Measurements from ENCODE around the gene TMPRSS2. TPM values are rescaled to one million over a fixed set of nuclear protein-coding genes. Genes with fewer than 3 reads are reported as not detected.

Gene TMPRSS2
- total RNA-seq, 2 experiments from 2014 or later = not detected

DNA sequence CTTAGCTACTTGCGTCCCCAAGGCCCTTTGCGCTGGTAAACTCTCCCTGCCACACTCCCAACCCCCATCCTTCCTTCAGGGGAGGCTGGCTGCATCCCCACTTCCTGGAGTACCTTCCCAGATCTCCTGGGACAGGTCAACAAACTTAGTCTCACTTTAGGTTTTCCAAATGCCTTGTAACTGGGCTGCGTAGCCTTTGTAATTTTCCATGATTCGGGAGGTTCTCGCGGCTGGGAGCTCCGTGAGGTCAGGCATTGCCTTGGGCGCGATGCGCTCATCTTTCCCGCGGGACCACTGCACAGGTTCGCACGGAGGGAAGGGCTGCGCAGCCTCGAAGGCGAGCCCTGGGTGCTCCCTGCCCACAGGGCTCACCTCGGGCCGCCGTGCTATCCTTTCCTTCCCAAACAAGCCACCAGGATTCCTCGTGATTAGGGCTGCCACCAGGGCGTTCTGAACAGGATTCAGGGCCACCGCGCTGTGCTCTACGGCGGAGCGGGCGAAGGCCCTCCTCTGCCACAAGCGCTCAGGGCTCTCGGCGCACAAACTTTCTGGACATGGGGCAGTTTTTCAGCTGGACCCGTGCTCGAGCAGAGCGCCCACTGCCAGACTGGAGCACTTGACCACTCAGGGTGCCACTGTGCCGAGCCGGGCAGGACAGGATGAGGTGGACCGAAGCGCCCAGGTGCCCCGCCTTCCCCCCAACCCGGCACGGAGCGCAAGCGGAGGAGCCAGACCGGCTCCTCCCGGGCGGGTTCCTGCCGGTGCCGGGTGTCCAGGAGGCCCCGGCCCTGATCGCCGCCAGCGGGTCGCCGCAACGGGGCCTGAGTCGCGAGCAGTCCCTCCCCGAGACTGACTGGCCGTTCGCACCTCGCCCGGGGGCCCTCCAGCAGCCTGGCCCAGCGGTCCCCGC, 1.1 kb downstream of the TMPRSS2 start:
- Mint-ChIP-seq H3K27ac (no peak overlapping the region), H3K9me3 (no peaks in the 10 kb centered on the region), H3K27me3 (peaks cover 41% of the 10 kb centered on the region), H3K4me3 (no peak overlapping the region), H3K4me1 (ENCODE audit: low read depth) (peaks cover 3% of the 10 kb centered on the region), H3K36me3 (no peaks in the 10 kb centered on the region)
- intact Hi-C loops (cut with micrococcal nuclease) = no loop called here
- CTCF ChIA-PET = no interaction called here
- POLR2A ChIA-PET = no interaction called here
- DNase-seq = no peak

DNA sequence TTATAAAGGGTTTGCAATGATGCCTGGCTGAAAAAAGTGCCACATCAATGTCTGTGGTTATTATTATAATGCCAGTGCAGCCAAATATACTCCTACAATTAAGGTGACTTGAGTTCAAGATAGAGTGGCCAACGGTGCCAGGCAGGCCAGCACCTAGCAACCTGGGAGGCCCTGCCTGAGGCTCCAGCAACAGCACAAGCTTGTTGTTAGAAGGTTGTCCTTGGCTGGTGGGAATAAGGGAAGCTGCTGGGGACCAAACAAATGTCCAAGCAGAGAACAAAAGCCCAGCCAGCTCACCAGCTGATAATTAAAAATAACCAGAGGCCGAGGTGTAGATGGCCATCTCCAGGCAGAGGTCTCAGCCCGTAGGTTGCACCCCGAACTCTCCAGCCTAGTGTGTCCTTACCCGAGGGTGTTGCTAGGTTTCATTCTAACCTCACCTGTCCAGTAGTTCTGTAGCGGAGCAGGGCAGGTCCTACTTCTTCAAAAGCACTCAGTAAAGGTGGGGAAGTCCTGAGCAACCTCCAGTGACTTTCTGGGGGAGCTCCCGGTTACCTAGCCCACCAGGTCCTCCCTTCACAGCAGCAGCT, 1.9 kb downstream of the TMPRSS2 start:
- POLR2A ChIA-PET = no interaction called here
- H3K27ac Mint-ChIP-seq = no peak overlapping the region
- CTCF ChIA-PET = no interaction called here
- H3K4me3 Mint-ChIP-seq = no peak overlapping the region
- no peak for DNase-seq
- peaks cover 3% of the 10 kb centered on the region for H3K4me1 Mint-ChIP-seq (ENCODE audit: low read depth)
- peaks cover 43% of the 10 kb centered on the region for H3K27me3 Mint-ChIP-seq
- H3K36me3 Mint-ChIP-seq = no peaks in the 10 kb centered on the region
- no peaks in the 10 kb centered on the region for H3K9me3 Mint-ChIP-seq
- intact Hi-C loops (cut with micrococcal nuclease) = no loop called here

DNA sequence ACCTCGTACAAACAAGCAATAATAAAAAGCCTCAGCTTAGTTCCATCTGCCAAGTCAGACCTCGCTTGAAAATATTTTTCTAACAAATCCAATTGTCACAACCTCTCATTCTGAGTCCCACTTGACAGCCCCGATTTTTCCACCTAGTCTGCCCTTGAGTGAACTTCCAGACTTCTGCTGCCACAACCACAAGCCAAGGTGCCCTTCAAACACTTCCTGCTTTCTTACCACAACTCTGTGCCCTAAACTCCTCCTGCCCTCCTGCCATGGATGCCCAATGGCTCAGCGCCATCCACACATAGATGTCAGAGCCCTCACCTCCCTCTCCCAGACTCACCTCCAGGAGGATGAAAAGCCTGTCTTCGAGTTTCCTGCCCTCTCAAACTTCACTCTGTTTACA, 3.9 kb downstream of the TMPRSS2 start:
- peaks cover 40% of the 10 kb centered on the region for H3K27me3 Mint-ChIP-seq
- H3K4me1 Mint-ChIP-seq (ENCODE audit: low read depth) = peaks cover 2% of the 10 kb centered on the region
- intact Hi-C loops (cut with micrococcal nuclease) = no loop called here
- H3K4me3 Mint-ChIP-seq = no peak overlapping the region
- no peak overlapping the region for H3K27ac Mint-ChIP-seq
- no peak for DNase-seq
- H3K9me3 Mint-ChIP-seq = no peaks in the 10 kb centered on the region
- ChIA-PET CTCF (no interaction called here), POLR2A (no interaction called here)
- no peaks in the 10 kb centered on the region for H3K36me3 Mint-ChIP-seq

DNA sequence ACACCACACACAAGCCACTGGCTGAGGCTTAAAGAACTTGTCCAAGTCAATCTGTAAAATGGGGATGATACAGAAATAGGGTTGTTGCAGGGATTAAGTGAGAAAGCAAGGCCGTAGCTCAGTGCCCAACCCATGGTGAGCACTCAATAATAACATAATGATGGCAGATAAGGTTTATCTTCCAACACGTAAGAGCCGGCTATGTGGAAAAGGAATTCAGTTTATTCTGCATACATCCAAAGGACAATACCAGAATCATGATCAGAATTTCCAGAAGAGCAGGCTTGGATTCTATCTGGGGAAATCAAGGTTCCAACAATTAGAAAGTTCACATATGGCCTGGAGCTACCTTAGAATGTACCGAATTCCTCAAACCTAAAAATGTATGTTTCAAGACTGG, 4.6 kb downstream of the TMPRSS2 start:
- Mint-ChIP-seq H3K9me3 (no peaks in the 10 kb centered on the region), H3K36me3 (no peaks in the 10 kb centered on the region), H3K27me3 (peaks cover 37% of the 10 kb centered on the region), H3K4me3 (no peak overlapping the region), H3K4me1 (ENCODE audit: low read depth) (no peaks in the 10 kb centered on the region), H3K27ac (no peak overlapping the region)
- intact Hi-C loops (cut with micrococcal nuclease) = no loop called here
- POLR2A ChIA-PET = no interaction called here
- CTCF ChIA-PET = no interaction called here
- no peak for DNase-seq

DNA sequence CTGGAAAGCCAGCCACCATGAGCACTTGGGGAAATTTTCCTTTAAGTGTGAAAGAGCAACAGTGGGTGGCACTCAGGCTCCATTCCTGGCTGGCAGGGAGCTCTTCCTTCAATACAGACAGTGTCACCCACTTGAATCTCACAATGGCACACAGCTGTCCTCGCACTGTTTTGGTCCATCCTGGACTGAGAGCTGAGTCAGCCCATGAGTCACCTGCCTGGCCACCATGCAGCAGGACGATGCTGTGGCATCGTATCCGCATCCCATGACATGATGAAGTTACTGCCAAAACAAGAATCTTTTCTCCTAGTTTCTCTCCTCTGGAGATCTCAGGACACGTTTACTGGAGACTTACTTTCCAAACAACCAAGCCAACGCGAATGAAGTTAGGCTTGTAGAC, 6.0 kb downstream of the TMPRSS2 start:
- Mint-ChIP-seq H3K4me1 (ENCODE audit: low read depth) (no peaks in the 10 kb centered on the region), H3K36me3 (no peaks in the 10 kb centered on the region), H3K27ac (no peak overlapping the region), H3K9me3 (no peaks in the 10 kb centered on the region), H3K4me3 (no peak overlapping the region), H3K27me3 (peaks cover 36% of the 10 kb centered on the region)
- DNase-seq = no peak
- POLR2A ChIA-PET = no interaction called here
- intact Hi-C loops (cut with micrococcal nuclease) = no loop called here
- CTCF ChIA-PET = no interaction called here

DNA sequence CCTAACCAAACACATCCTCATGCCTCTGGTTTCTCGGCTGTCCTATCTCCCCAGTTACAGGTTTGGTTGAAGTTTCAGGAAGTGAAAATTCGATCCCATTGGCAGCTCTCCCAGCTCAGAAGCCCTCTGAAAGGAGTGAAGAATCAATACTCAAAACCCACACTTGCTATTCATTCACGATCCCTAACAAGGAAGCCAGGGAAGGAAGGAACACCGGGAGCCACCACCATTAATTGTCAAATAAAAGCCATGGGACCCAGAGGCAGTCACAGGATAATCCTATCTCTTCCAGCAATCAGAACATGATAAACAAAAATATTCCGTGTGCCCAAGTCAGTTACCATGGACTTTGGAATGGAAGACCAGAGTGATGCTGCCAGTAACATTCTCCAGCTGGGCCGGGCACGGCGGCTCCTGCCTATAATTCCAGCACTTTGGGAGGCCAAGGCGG, 7.0 kb downstream of the TMPRSS2 start:
- H3K4me3 Mint-ChIP-seq = no peak overlapping the region
- POLR2A ChIA-PET = no interaction called here
- H3K36me3 Mint-ChIP-seq = no peaks in the 10 kb centered on the region
- intact Hi-C loops (cut with micrococcal nuclease) = no loop called here
- H3K27ac Mint-ChIP-seq = no peak overlapping the region
- CTCF ChIA-PET = no interaction called here
- H3K9me3 Mint-ChIP-seq = no peaks in the 10 kb centered on the region
- peaks cover 27% of the 10 kb centered on the region for H3K27me3 Mint-ChIP-seq
- no peaks in the 10 kb centered on the region for H3K4me1 Mint-ChIP-seq (ENCODE audit: low read depth)
- DNase-seq = no peak

DNA sequence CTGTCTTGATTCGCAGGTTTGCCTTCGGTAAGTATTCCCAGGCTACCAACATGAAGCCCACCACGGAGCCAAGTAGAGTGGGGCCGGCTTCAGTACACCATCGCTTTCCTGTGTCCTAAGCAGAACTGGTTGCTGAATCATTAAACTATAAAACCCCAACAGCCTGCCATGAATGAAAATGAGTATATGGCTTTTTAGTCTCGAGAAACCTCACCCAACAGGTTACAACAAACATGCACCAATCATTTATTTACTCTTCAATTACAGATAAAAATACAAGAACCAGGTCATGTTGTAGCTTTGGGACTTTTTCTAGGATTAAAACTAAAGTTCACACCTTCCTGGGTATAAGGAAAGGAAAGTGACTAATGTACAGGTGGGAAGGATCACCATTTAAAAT, 7.6 kb downstream of the TMPRSS2 start:
- Mint-ChIP-seq H3K4me1 (ENCODE audit: low read depth) (no peaks in the 10 kb centered on the region), H3K4me3 (no peak overlapping the region), H3K27me3 (peaks cover 23% of the 10 kb centered on the region), H3K36me3 (no peaks in the 10 kb centered on the region), H3K27ac (no peak overlapping the region), H3K9me3 (no peaks in the 10 kb centered on the region)
- ChIA-PET CTCF (no interaction called here), POLR2A (no interaction called here)
- intact Hi-C loops (cut with micrococcal nuclease) = no loop called here
- no peak for DNase-seq

DNA sequence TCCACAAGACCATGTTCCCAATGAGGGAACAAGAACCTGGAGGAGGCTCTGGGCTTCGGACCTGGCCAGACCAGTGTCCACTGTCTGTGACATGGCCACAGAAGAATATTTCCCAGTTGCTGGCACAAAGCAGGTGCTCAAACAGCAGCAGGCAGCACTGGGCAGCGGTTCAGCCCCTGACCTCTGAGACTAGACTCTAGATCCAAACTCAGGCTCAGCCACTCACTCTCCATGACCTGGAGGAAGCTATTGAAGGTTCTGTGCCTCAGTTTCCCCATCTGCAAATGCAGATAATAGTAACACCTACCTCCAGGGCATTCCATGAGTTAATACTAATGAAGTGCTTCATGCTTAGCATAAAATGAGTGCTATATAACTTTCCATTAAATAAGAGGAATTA, 8.0 kb downstream of the TMPRSS2 start:
- ChIA-PET POLR2A (no interaction called here), CTCF (interaction anchor here (1.7 kb wide), 1 partner anchor 217 kb away, joined by 6 read pairs; no protein-coding TSS in a partner anchor)
- no peak overlapping the region for H3K4me3 Mint-ChIP-seq
- H3K27ac Mint-ChIP-seq = no peak overlapping the region
- no peak for DNase-seq
- H3K9me3 Mint-ChIP-seq = no peaks in the 10 kb centered on the region
- intact Hi-C loops (cut with micrococcal nuclease) = no loop called here
- H3K36me3 Mint-ChIP-seq = no peaks in the 10 kb centered on the region
- peaks cover 23% of the 10 kb centered on the region for H3K27me3 Mint-ChIP-seq
- no peaks in the 10 kb centered on the region for H3K4me1 Mint-ChIP-seq (ENCODE audit: low read depth)

DNA sequence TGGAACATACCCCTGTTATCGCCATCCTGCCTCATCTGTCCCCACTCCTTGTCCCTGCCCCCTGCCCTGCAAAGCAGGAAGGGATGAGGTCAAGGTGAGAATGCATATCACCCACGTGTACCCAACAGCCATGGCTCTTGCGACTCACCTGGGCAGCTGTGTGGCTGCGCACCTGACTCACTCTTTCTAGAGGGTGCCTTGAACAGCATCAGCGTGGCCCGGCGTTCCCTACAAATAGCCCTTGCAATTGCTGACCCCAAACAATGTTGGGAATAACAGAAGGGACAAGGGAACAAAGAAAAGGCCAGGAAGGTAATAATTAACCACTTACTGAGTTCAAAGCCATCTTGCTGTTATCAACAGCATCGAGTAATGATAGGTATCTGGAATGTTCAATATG, 10.2 kb downstream of the TMPRSS2 start:
- Mint-ChIP-seq H3K36me3 (no peaks in the 10 kb centered on the region), H3K27ac (no peak overlapping the region), H3K4me3 (no peak overlapping the region), H3K4me1 (ENCODE audit: low read depth) (no peaks in the 10 kb centered on the region), H3K27me3 (peaks cover 20% of the 10 kb centered on the region), H3K9me3 (no peaks in the 10 kb centered on the region)
- ChIA-PET POLR2A (no interaction called here), CTCF (no interaction called here)
- DNase-seq = no peak
- intact Hi-C loops (cut with micrococcal nuclease) = no loop called here

DNA sequence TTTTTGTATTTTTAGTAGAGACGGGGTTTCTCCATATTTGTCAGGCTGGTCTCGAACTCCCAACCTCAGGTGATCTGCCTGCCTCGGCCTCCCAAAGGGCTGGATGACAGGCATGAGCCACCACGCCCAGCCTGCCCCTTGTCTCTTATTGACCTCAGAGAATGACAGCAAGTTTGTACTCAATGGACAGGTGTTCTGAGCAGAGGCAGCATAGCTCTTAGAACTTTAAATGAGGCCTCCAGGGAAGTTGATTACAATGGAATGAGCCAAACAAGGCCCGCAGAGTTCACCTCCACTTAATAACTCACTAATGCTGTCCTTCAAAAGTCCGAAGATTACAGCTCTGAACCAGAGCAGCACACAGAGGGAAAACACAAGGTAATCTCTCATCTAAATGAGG, 10.9 kb downstream of the TMPRSS2 start:
- Mint-ChIP-seq H3K4me1 (ENCODE audit: low read depth) (no peaks in the 10 kb centered on the region), H3K27ac (no peak overlapping the region), H3K36me3 (no peaks in the 10 kb centered on the region), H3K4me3 (no peak overlapping the region), H3K27me3 (peaks cover 16% of the 10 kb centered on the region), H3K9me3 (no peaks in the 10 kb centered on the region)
- no peak for DNase-seq
- ChIA-PET POLR2A (no interaction called here), CTCF (no interaction called here)
- intact Hi-C loops (cut with micrococcal nuclease) = no loop called here

DNA sequence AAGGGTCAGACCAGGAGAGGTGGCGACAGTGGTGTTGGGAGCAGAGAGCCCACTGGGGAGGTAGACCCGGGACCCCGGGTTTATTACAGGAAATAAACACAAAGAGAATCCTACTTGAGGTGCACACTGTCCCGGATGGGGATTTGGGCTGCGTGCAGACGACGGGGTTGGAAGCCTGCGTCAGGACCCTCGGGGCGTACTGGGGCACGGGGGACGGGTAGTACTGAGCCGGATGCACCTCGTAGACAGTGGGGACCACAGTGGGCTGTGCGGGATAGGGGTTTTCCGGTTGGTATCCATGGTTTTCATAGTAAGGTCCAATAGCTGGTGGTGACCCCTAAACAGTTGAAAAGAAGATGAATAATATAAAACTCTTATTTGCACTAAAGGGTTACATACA, 13.7 kb downstream of the TMPRSS2 start:
- intact Hi-C loops (cut with micrococcal nuclease) = no loop called here
- ChIA-PET CTCF (no interaction called here), POLR2A (no interaction called here)
- Mint-ChIP-seq H3K4me3 (no peak overlapping the region), H3K9me3 (no peaks in the 10 kb centered on the region), H3K36me3 (no peaks in the 10 kb centered on the region), H3K27ac (no peak overlapping the region), H3K27me3 (peaks cover 10% of the 10 kb centered on the region), H3K4me1 (ENCODE audit: low read depth) (no peaks in the 10 kb centered on the region)
- DNase-seq = no peak

DNA sequence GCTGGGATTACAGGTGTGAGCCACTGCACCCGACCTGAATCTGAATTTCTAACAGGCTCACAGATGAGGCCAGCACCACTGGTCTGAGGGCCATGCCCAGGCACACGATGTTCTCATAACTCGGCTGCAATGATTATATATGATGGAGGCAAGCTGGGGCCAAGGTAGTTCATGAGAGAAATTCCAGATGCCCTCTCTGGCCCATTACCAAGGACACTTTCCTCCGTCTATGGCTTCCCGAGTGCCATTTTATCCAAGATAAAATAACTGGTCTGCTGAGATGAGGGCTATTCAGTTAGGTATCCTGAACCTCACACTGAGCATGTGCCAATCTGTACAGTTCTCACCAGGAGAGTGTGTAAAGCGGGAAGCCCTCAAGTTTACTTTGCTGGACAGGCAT, 16.5 kb downstream of the TMPRSS2 start:
- intact Hi-C loops (cut with micrococcal nuclease) = no loop called here
- DNase-seq = no peak
- no peak overlapping the region for H3K4me3 Mint-ChIP-seq
- no peak overlapping the region for H3K27ac Mint-ChIP-seq
- ChIA-PET CTCF (interaction anchor here (0.6 kb wide), 1 partner anchor 228 kb away, joined by 3 read pairs; no protein-coding TSS in a partner anchor), POLR2A (no interaction called here)
- H3K27me3 Mint-ChIP-seq = peaks cover 16% of the 10 kb centered on the region
- H3K36me3 Mint-ChIP-seq = no peaks in the 10 kb centered on the region
- H3K4me1 Mint-ChIP-seq (ENCODE audit: low read depth) = no peaks in the 10 kb centered on the region
- H3K9me3 Mint-ChIP-seq = no peaks in the 10 kb centered on the region

DNA sequence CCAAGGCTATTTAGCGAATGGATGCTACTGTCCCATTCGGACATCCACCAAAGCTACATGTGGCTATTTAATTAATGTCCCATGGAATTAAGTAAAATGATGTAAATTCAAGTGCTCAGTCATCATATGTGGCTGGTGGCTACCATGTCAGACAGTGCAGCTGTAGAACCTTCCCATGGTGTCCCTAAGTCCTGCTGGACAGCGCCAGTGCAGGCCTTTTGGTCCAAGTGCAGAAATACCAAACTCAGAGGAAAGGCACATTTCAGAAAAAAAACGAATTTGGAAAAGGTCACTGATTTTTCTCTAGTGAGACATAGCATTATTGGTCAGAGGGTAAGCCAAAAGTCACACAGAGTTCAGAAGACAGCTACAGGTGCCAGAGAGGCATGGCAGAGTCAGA, 17.6 kb downstream of the TMPRSS2 start:
- intact Hi-C loops (cut with micrococcal nuclease) = no loop called here
- CTCF ChIA-PET = no interaction called here
- no peaks in the 10 kb centered on the region for H3K36me3 Mint-ChIP-seq

More for the DNA sequence above, 17.6 kb downstream of the TMPRSS2 start:
- Mint-ChIP-seq H3K9me3 (no peaks in the 10 kb centered on the region), H3K4me3 (no peak overlapping the region), H3K27me3 (peaks cover 17% of the 10 kb centered on the region), H3K27ac (no peak overlapping the region), H3K4me1 (ENCODE audit: low read depth) (no peaks in the 10 kb centered on the region)
- DNase-seq = no peak
- POLR2A ChIA-PET = no interaction called here
